Measurements from ENCODE around the gene GRIK5. TPM values are rescaled to one million over a fixed set of nuclear protein-coding genes. Genes with fewer than 3 reads are reported as not detected.
A peak's percentile ranks its signal among the peaks of the same experiment; 100 is the strongest.

GRIK5 gene
- total RNA-seq, 5 donors from 2014 or later (not counting 1 experiment from before 2014, with no cell fraction given), result 0.26 to 1.5 (median 1.3) TPM

DNA sequence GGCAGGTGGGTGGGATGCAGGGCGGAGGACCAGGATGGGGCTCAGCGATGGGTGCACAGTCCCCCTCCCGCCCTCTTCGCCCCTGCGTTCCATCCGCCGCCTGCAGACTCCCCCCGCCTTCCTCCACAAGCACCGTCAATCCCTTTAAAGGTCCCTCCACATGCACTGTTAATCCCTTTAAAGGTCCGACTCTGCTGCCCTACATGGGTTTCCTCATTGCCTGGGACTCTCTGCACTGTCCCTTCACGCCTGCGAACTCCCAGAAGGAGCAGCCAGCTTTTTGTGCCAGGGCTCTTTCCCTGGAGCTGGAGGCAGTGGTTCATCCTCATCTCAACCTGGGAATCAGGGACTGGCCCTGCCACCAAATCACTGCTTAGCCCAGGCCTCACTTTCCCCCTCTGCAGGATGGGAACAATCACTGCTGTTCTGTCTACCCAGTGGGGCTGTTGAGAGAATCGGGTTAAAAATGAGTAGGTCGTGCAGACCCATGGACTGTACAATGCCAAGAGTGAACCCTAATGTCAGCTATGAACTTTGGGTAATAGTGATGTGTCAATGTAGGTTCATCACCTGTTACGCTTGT is 26.3 kb upstream of the GRIK5 start:
- no peak overlapping the region for H3K4me3 ChIP-seq (ENCODE audit: control insufficient read depth in 1 of 2, extremely low read depth in 1 of 2, low read length in 1 of 2)
- CTCF ChIA-PET, result interaction anchor here (0.6 to 0.7 kb wide), 2 partner anchors 38 to 1610 kb away, joined by 4 to 7 read pairs; no protein-coding TSS in a partner anchor
- H3K27me3 ChIP-seq (replicated peaks in 1 of 2; ENCODE audit: control insufficient read depth in 2 of 2, extremely low read depth in 1 of 2, insufficient read depth in 2 of 2, low read length in 1 of 2), result no peaks in the 10 kb centered on the region
- Mint-ChIP-seq H3K4me1 (peaks cover 0 to 3% (median 2%) of the 10 kb centered on the region in 3 donors), H3K9me3 (no peaks in the 10 kb centered on the region), H3K27ac (no peak overlapping the region), H3K36me3 (peaks cover 35% of the 10 kb centered on the region), H3K27me3 (no peaks in the 10 kb centered on the region), H3K4me3 (no peak overlapping the region)
- peaks cover 22 to 52% of the 10 kb centered on the region in 2 donors for H3K36me3 ChIP-seq (ENCODE audit: control insufficient read depth in 2 of 2, extremely low read depth in 1 of 2, insufficient read depth in 1 of 2, low read length in 1 of 2)
- POLR2A ChIA-PET, result no interaction called here
- H3K9me3 ChIP-seq, result no peaks in the 10 kb centered on the region
- H3K4me1 ChIP-seq (ENCODE audit: control insufficient read depth in 1 of 2, extremely low read depth in 1 of 2, insufficient read depth in 2 of 2, low read length in 2 of 2), result peaks cover 0 to 10% of the 10 kb centered on the region in 2 experiments
- ATAC-seq (replicated peaks in 1 of 4), result no peak
- DNase-seq, result no peak
- WGBS (ENCODE audit: insufficient coverage), result 98% methylated on average over 10 of the region's 15 CpGs
- no peak overlapping the region for H3K27ac ChIP-seq (ENCODE audit: low read length)

DNA sequence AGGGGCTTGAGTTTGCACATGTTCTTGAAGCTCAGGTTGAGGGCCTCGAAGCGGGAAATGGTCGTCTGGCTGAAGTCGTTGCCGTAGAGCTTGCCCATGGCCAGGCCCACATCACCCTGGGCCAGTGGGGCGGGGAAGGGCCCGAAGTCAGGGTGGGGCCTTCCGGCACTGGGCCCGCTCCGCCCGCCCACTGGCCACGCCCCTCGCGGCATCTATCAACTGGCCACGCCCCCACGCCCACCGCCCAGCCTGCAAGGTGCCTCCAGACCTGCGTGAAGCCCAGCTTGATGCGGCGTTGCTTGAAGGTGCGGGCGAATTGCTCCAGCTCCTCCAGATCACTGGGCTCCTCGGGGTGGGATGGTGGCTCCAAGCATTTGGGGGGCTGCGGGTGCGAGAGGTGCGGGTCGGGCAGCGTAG is 25.8 kb upstream of the GRIK5 start:
- Histone ChIP-seq H3K4me1 (ENCODE audit: control insufficient read depth in 1 of 2, extremely low read depth in 1 of 2, insufficient read depth in 2 of 2, low read length in 2 of 2) (peaks cover 0 to 15% of the 10 kb centered on the region in 2 experiments), H3K4me3 (ENCODE audit: control insufficient read depth in 1 of 2, extremely low read depth in 1 of 2, low read length in 1 of 2) (no peak overlapping the region), H3K36me3 (ENCODE audit: control insufficient read depth in 2 of 2, extremely low read depth in 1 of 2, insufficient read depth in 1 of 2, low read length in 1 of 2) (peaks cover 22 to 52% of the 10 kb centered on the region in 2 donors), H3K27me3 (replicated peaks in 1 of 2; ENCODE audit: control insufficient read depth in 2 of 2, extremely low read depth in 1 of 2, insufficient read depth in 2 of 2, low read length in 1 of 2) (no peaks in the 10 kb centered on the region), H3K9me3 (no peaks in the 10 kb centered on the region), H3K27ac (ENCODE audit: low read length) (no peak overlapping the region)
- no peaks in the 10 kb centered on the region for H3K9me3 Mint-ChIP-seq
- ATAC-seq (replicated peaks in 1 of 4) (no peak), DNase-seq (no peak)
- ChIA-PET POLR2A (no interaction called here), CTCF (no interaction called here)
- no peaks in the 10 kb centered on the region for H3K27me3 Mint-ChIP-seq
- no peak overlapping the region for H3K4me3 Mint-ChIP-seq
- H3K27ac Mint-ChIP-seq, result no peak overlapping the region
- H3K4me1 Mint-ChIP-seq, result peaks cover 4 to 8% (median 7%) of the 10 kb centered on the region in 3 donors
- peaks cover 31% of the 10 kb centered on the region for H3K36me3 Mint-ChIP-seq
- 87% methylated on average over 21 of the region's 28 CpGs for WGBS (ENCODE audit: insufficient coverage)

DNA sequence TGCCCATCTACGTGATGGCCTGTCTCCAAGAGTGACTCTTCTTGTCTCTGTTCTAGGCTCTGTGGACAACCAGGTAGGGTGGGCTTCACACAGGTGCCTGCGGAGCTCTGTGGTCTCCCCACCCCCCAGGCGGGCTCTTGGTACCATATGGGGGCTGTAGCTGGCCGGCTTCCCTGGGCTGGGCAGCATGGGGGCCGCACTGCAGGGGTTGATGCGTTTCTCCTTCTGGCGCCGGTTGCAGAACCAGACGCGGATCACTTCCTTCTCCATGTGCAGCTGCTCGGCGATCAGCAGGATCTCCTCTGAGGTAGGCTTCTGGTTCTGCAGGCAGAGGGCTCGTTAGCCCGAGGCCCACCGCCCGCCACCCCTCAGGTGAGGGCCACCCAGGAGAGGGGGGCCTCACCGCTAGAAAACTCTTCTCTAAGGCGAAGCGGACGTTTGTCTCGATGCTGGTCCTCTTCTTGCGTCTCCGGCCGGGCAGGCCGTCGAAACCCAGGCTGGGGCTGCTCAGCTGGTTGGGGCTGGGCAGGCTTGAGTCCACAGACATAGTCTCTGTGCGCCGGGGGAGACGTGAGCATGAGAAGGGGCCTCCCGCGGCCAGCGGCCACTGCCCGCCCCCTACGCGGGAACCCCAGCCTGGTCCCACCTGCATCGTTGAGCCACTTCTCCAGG is 25.3 kb upstream of the GRIK5 start:
- ATAC-seq (replicated peaks in 1 of 4) (no peak), DNase-seq (no peak)
- H3K36me3 Mint-ChIP-seq, result peaks cover 31% of the 10 kb centered on the region
- H3K9me3 ChIP-seq, result no peaks in the 10 kb centered on the region
- no peaks in the 10 kb centered on the region for H3K27me3 Mint-ChIP-seq
- peaks cover 0 to 20% of the 10 kb centered on the region in 2 experiments for H3K4me1 ChIP-seq (ENCODE audit: control insufficient read depth in 1 of 2, extremely low read depth in 1 of 2, insufficient read depth in 2 of 2, low read length in 2 of 2)
- 97% methylated on average over 34 of the region's 36 CpGs for WGBS (ENCODE audit: insufficient coverage)
- no peak overlapping the region for H3K27ac Mint-ChIP-seq
- H3K4me1 Mint-ChIP-seq, result peaks cover 10 to 13% (median 12%) of the 10 kb centered on the region in 3 donors
- H3K9me3 Mint-ChIP-seq, result no peaks in the 10 kb centered on the region
- H3K4me3 Mint-ChIP-seq, result no peak overlapping the region
- no peak overlapping the region for H3K4me3 ChIP-seq (ENCODE audit: control insufficient read depth in 1 of 2, extremely low read depth in 1 of 2, low read length in 1 of 2)
- H3K27ac ChIP-seq (ENCODE audit: low read length), result no peak overlapping the region
- H3K27me3 ChIP-seq (replicated peaks in 1 of 2; ENCODE audit: control insufficient read depth in 2 of 2, extremely low read depth in 1 of 2, insufficient read depth in 2 of 2, low read length in 1 of 2), result no peaks in the 10 kb centered on the region
- CTCF ChIA-PET, result no interaction called here
- POLR2A ChIA-PET, result no interaction called here
- peaks cover 22 to 52% of the 10 kb centered on the region in 2 donors for H3K36me3 ChIP-seq (ENCODE audit: control insufficient read depth in 2 of 2, extremely low read depth in 1 of 2, insufficient read depth in 1 of 2, low read length in 1 of 2)

DNA sequence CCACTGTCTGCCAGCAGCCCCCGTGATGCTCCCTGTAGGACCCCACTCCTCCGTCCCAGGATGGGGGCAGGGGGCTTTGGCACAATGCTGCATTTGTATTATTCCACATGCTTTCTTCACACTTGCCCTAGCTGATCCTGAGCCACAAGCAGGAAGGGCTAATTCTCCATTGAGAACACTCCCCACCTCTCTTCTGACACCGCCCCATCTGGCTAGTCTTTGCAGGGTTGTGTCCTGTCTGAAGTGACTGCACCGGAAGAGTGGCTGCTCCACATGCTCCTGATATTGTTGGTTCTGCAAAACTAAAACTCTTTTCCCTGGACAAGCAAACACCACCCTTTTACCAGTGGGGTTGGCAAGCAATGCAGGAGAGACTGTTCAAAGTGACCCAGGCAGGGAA is 23.9 kb upstream of the GRIK5 start:
- Mint-ChIP-seq H3K27me3 (no peaks in the 10 kb centered on the region), H3K9me3 (no peaks in the 10 kb centered on the region), H3K36me3 (peaks cover 26% of the 10 kb centered on the region), H3K4me3 (no peak overlapping the region), H3K4me1 (peaks cover 19 to 26% (median 23%) of the 10 kb centered on the region in 3 donors), H3K27ac (peak overlapping the region in 1 of 2 donors; percentile 52)
- Histone ChIP-seq H3K4me1 (ENCODE audit: control insufficient read depth in 1 of 2, extremely low read depth in 1 of 2, insufficient read depth in 2 of 2, low read length in 2 of 2) (peaks cover 0 to 26% of the 10 kb centered on the region in 2 experiments), H3K27ac (ENCODE audit: low read length) (no peak overlapping the region), H3K4me3 (ENCODE audit: control insufficient read depth in 1 of 2, extremely low read depth in 1 of 2, low read length in 1 of 2) (no peak overlapping the region), H3K9me3 (no peaks in the 10 kb centered on the region), H3K36me3 (ENCODE audit: control insufficient read depth in 2 of 2, extremely low read depth in 1 of 2, insufficient read depth in 1 of 2, low read length in 1 of 2) (peaks cover 17 to 43% of the 10 kb centered on the region in 2 donors), H3K27me3 (replicated peaks in 1 of 2; ENCODE audit: control insufficient read depth in 2 of 2, extremely low read depth in 1 of 2, insufficient read depth in 2 of 2, low read length in 1 of 2) (no peaks in the 10 kb centered on the region)
- ChIA-PET POLR2A (no interaction called here), CTCF (no interaction called here)
- 100% methylated on average over 1 of the region's 4 CpGs for WGBS (ENCODE audit: insufficient coverage)
- ATAC-seq (replicated peaks in 1 of 4) (no peak), DNase-seq (no peak)

DNA sequence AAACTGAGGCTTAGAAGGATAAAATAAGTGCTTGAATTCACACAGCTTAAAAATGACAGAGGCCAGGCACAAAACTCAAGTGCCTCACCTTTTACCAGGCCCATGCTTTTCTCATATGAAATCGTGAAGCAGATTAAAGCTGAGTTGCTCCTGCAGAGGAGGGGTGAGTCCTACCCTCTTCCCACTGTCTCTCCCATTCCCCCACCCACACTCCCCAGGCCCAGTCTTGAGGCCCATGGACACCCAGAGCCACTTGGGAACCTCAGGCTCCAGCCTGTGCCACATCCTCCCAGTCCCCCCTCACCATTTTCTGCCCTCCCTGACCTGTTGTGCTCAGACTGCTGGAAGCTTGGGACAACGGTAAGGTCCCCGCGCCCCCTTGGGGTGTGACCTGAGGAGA is 23.5 kb upstream of the GRIK5 start:
- no peaks in the 10 kb centered on the region for H3K9me3 Mint-ChIP-seq
- no peak overlapping the region for H3K27ac ChIP-seq (ENCODE audit: low read length)
- ATAC-seq (replicated peaks in 1 of 4) (no peak), DNase-seq (no peak)
- WGBS (ENCODE audit: insufficient coverage), result 100% methylated on average over 1 of the region's 4 CpGs
- H3K4me3 Mint-ChIP-seq, result no peak overlapping the region
- H3K4me1 ChIP-seq (ENCODE audit: control insufficient read depth in 1 of 2, extremely low read depth in 1 of 2, insufficient read depth in 2 of 2, low read length in 2 of 2), result peaks cover 0 to 30% of the 10 kb centered on the region in 2 experiments
- ChIA-PET CTCF (no interaction called here), POLR2A (no interaction called here)
- H3K4me3 ChIP-seq (ENCODE audit: control insufficient read depth in 1 of 2, extremely low read depth in 1 of 2, low read length in 1 of 2), result no peak overlapping the region
- no peak overlapping the region for H3K27ac Mint-ChIP-seq
- peaks cover 25% of the 10 kb centered on the region for H3K36me3 Mint-ChIP-seq
- H3K27me3 Mint-ChIP-seq, result no peaks in the 10 kb centered on the region
- H3K36me3 ChIP-seq (ENCODE audit: control insufficient read depth in 2 of 2, extremely low read depth in 1 of 2, insufficient read depth in 1 of 2, low read length in 1 of 2), result peaks cover 17 to 40% of the 10 kb centered on the region in 2 donors
- H3K9me3 ChIP-seq, result no peaks in the 10 kb centered on the region
- H3K4me1 Mint-ChIP-seq, result peaks cover 22 to 29% (median 26%) of the 10 kb centered on the region in 3 donors
- H3K27me3 ChIP-seq (replicated peaks in 1 of 2; ENCODE audit: control insufficient read depth in 2 of 2, extremely low read depth in 1 of 2, insufficient read depth in 2 of 2, low read length in 1 of 2), result no peaks in the 10 kb centered on the region

DNA sequence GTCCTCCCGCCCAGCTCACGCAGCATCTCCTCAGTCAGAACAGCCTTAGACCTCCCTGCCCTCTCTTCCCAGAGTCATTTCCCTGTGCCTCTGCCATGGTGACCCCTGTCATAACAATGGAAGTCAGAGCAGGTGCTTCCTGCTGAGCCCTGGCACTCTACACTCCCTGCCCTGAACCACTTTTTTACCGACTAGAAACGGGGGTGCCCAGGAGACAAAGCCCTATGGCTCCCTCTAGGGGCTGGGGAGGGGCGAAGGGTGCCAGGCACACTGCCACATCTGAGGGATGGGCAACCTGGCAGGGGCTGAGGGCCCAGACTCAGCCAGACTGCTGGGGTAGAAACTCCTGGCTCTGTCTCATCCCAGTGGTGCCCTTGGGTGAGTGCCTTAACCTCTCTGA is 22.3 kb upstream of the GRIK5 start:
- ChIA-PET CTCF (interaction anchor here in 1 of 2 donors (1.2 kb wide), 1 partner anchor 237 kb away, joined by 4 read pairs; no protein-coding TSS in a partner anchor), POLR2A (no interaction called here)
- no peaks in the 10 kb centered on the region for H3K27me3 ChIP-seq (replicated peaks in 1 of 2; ENCODE audit: control insufficient read depth in 2 of 2, extremely low read depth in 1 of 2, insufficient read depth in 2 of 2, low read length in 1 of 2)
- peak overlapping the region; percentile 15 to 77 for H3K27ac Mint-ChIP-seq
- no peaks in the 10 kb centered on the region for H3K9me3 Mint-ChIP-seq
- H3K4me3 ChIP-seq (ENCODE audit: control insufficient read depth in 1 of 2, extremely low read depth in 1 of 2, low read length in 1 of 2), result no peak overlapping the region
- H3K27me3 Mint-ChIP-seq, result no peaks in the 10 kb centered on the region
- ATAC-seq (replicated peaks in 1 of 4) (peak; percentile 50 to 76 (median 62)), DNase-seq (peak in 20 of 35 experiments; percentile 14 to 59 (median 27))
- no peak overlapping the region for H3K4me3 Mint-ChIP-seq
- no peak overlapping the region for H3K27ac ChIP-seq (ENCODE audit: low read length)
- peaks cover 10 to 34% of the 10 kb centered on the region in 2 donors for H3K36me3 ChIP-seq (ENCODE audit: control insufficient read depth in 2 of 2, extremely low read depth in 1 of 2, insufficient read depth in 1 of 2, low read length in 1 of 2)
- WGBS (ENCODE audit: insufficient coverage), result 83% methylated on average over 3 of the region's 5 CpGs
- peaks cover 0 to 35% of the 10 kb centered on the region in 2 experiments for H3K4me1 ChIP-seq (ENCODE audit: control insufficient read depth in 1 of 2, extremely low read depth in 1 of 2, insufficient read depth in 2 of 2, low read length in 2 of 2)
- no peaks in the 10 kb centered on the region for H3K9me3 ChIP-seq
- H3K4me1 Mint-ChIP-seq, result peaks cover 22 to 32% (median 28%) of the 10 kb centered on the region in 3 donors
- H3K36me3 Mint-ChIP-seq, result peaks cover 22% of the 10 kb centered on the region

Measured in T-cell (primary cell).